Cardiac fibroblast (primary cell): ENCODE data around the gene GRK5.

Experiments
- DNase-seq, 2 donors: peaks; one replicate each; pipeline versions ENCODE4 v3.0.0 to v3.0.0-alpha.2; 2010; ENCODE audit warnings: low read depth in 2 of 2
- H3K4me3 ChIP-seq, 2 donors: replicated peaks in 1 of 2; 1 replicate in 1 of 2; 2 replicates in 1 of 2; pipeline ENCODE4 v1.5.1; 2011; ENCODE audit warnings: low read depth in 2 of 2, low read length in 2 of 2, mild to moderate bottlenecking in 2 of 2, moderate library complexity in 1 of 2
- TF ChIP-seq, protein P1 (sequence below): IDR thresholded peaks from one replicate; pipeline ENCODE4 v1.5.1; 2011; ENCODE audit warnings: low read depth, mild to moderate bottlenecking, low read length, inconsistent platforms

Gene GRK5

GRCh38 chr10:119242186-119242585, 34.8 kb downstream of the GRK5 start:
- TF ChIP-seq, protein P1, sequence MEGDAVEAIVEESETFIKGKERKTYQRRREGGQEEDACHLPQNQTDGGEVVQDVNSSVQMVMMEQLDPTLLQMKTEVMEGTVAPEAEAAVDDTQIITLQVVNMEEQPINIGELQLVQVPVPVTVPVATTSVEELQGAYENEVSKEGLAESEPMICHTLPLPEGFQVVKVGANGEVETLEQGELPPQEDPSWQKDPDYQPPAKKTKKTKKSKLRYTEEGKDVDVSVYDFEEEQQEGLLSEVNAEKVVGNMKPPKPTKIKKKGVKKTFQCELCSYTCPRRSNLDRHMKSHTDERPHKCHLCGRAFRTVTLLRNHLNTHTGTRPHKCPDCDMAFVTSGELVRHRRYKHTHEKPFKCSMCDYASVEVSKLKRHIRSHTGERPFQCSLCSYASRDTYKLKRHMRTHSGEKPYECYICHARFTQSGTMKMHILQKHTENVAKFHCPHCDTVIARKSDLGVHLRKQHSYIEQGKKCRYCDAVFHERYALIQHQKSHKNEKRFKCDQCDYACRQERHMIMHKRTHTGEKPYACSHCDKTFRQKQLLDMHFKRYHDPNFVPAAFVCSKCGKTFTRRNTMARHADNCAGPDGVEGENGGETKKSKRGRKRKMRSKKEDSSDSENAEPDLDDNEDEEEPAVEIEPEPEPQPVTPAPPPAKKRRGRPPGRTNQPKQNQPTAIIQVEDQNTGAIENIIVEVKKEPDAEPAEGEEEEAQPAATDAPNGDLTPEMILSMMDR, result no peak
- no peak for DNase-seq
- H3K4me3 ChIP-seq, result no peak overlapping the region

- TF ChIP-seq, protein P1, result no peak
- H3K4me3 ChIP-seq, result no peak overlapping the region
- DNase-seq, result peak in 1 of 2 donors; percentile 50
These were observed 36.1 kb downstream of the GRK5 start for GRCh38 chr10:119243488-119243887.

- TF ChIP-seq, protein P1, result no peak
- H3K4me3 ChIP-seq, result no peak overlapping the region
- no peak for DNase-seq
These were observed 36.6 kb downstream of the GRK5 start for GRCh38 chr10:119243967-119244366.

DNA sequence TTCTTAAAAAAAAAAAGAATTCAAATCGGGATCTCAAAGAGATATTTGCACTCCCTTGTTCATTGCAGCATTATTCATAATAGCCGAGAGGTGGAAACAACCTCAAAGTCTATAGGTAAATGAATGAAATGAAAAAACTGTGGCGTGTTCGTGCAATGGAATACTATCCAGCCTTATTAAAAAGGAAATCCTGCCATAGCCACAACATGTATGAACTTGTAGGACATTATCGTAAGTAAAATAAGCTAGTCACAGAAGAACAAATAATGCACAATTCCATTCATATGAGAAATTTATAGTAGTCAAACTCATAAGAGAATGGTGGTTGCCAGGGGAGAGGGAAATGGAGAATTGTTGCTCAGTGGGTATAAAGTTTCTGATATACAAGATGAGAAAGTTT, 37.9 kb downstream of the GRK5 start:
- TF ChIP-seq, protein P1, result no peak
- DNase-seq, result no peak
- H3K4me3 ChIP-seq, result no peak overlapping the region

- DNase-seq, result peak; percentile 89 to 97
- no peak overlapping the region for H3K4me3 ChIP-seq
- TF ChIP-seq, protein P1, result no peak
These were observed 39.6 kb downstream of the GRK5 start for GRCh38 chr10:119246862-119247549.

- no peak for DNase-seq
- TF ChIP-seq, protein P1, result no peak
- no peak overlapping the region for H3K4me3 ChIP-seq
These were observed 40.2 kb downstream of the GRK5 start for GRCh38 chr10:119247550-119247894.

DNA sequence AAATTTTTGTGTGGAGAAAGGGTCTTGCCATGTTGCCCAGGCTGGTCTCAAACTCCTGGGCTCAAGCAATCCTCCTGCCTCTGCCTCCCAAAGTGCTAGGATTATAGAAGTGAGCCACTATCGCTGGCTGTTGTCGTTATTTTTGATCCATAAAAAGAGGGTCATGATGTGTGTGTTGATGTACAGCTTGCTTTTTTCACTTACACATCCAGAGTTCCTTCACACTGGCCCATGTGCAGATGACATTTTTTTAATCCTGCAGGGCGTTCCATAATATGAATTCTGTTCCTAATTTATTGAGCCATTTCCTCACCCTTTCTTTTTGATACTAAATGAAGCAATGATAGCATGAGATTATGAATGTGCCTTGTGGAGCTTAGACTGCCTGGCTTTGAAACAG, 40.8 kb downstream of the GRK5 start:
- TF ChIP-seq, protein P1, result no peak
- no peak for DNase-seq
- no peak overlapping the region for H3K4me3 ChIP-seq
